ENCODE measurements around the gene PHF20. TPM values are rescaled to one million over a fixed set of nuclear protein-coding genes. Genes with fewer than 3 reads are reported as not detected.
"Not testable (repeated sequence)": the region's sequence is repeated elsewhere in the genome, so short reads cannot be mapped to it uniquely, and the experiment has no call there.

PHF20 gene
- total RNA-seq, result 53.0 and 57.1 TPM in 2 replicates
- long read RNA-seq, partial matches to known transcripts, result 112 of 133 reads
- long read RNA-seq, other reads (novel, unspliced or antisense), result 19 of 133 reads

DNA sequence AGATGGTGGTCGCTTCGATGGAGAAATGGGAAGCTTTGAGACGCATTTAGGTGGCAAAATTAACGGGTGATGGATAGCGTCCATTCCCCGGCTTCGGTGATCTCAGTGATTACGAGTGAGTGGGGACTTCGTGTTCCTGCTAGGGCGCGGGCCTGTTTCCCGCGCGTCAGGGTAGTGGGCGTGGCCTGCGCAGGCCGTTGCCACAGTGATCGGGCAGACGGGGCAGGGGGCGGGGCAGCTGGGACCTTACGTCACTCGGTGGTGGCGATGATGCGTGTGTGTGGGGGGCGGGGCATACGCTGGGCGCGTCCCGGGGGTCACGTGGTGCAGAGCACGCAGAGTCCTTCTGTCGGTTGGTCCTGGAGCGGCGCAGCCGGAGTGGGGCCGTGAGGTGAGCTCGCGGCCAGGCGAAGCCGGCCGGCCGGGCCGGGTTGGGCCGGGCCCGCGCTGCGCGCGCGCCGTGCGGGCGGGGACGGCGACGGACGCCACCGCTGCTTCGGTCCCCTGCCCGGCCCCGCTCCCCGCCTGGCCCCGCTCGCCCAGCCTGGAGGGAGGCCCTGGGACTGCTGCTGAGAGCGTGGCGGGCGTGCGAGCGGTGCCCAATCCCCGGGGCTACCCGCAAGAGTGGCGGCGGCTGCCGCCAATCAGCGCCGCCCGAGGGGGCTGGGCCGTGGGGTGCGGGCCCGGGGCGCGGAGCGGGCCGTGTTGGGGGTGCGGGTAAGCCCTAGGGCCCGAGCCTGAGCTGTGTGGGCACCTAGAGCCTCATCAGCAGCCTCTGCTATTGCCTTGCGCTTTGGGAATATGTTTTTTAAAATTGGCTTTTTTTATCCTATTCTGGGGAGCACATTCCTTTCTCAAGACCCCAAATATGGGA, at the start of gene PHF20:
TSS of gene PHF20 (plus strand) at position 327 of the 874 bp plus-strand sequence. CDS start 29,508 bp downstream, outside the sequence.
- Mint-ChIP-seq H3K27ac (ENCODE audit: unreplicated experiment) (peak within 1 kb of the TSS; percentile 85), H3K4me1 (peaks cover 53% of the 10 kb centered on the region), H3K27me3 (ENCODE audit: low read depth) (no peaks in the 10 kb centered on the region), H3K4me3 (peak within 1 kb of the TSS; percentile 89), H3K36me3 (ENCODE audit: low read depth) (peaks cover 9% of the 10 kb centered on the region), H3K9me3 (peaks cover 8% of the 10 kb centered on the region)
- TF ChIP-seq, protein P1, sequence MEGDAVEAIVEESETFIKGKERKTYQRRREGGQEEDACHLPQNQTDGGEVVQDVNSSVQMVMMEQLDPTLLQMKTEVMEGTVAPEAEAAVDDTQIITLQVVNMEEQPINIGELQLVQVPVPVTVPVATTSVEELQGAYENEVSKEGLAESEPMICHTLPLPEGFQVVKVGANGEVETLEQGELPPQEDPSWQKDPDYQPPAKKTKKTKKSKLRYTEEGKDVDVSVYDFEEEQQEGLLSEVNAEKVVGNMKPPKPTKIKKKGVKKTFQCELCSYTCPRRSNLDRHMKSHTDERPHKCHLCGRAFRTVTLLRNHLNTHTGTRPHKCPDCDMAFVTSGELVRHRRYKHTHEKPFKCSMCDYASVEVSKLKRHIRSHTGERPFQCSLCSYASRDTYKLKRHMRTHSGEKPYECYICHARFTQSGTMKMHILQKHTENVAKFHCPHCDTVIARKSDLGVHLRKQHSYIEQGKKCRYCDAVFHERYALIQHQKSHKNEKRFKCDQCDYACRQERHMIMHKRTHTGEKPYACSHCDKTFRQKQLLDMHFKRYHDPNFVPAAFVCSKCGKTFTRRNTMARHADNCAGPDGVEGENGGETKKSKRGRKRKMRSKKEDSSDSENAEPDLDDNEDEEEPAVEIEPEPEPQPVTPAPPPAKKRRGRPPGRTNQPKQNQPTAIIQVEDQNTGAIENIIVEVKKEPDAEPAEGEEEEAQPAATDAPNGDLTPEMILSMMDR (conservative IDR thresholded peaks at IDR 0.05), result no peak
- peak; percentile 99 for DNase-seq (ENCODE audit: low read depth, low spot score)

DNA sequence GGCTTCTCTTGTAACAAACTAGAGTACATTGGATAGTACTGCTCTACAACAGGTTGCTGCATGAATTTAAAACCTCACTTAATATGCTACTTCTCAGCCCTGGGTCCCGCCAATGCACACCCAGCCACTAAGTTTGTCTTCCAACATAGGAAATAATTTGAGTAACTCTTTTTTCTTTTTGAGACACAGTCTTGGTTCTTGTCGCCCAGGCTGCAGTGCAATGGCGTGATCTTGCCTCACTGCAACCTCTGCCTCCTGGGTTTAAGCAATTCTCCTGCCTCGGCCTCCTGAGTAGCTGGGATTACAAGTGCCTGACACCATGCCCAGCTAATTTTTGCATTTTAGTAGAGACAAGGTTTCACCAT, 48.6 kb upstream of the PHF20 start:
- not testable (repeated sequence) for DNase-seq (ENCODE audit: low read depth, low spot score); H3K4me1 Mint-ChIP-seq; H3K9me3 Mint-ChIP-seq; H3K4me3 Mint-ChIP-seq; H3K27me3 Mint-ChIP-seq (ENCODE audit: low read depth); H3K27ac Mint-ChIP-seq (ENCODE audit: unreplicated experiment)
- H3K36me3 Mint-ChIP-seq (ENCODE audit: low read depth), result peaks cover 28% of the 10 kb centered on the region

DNA sequence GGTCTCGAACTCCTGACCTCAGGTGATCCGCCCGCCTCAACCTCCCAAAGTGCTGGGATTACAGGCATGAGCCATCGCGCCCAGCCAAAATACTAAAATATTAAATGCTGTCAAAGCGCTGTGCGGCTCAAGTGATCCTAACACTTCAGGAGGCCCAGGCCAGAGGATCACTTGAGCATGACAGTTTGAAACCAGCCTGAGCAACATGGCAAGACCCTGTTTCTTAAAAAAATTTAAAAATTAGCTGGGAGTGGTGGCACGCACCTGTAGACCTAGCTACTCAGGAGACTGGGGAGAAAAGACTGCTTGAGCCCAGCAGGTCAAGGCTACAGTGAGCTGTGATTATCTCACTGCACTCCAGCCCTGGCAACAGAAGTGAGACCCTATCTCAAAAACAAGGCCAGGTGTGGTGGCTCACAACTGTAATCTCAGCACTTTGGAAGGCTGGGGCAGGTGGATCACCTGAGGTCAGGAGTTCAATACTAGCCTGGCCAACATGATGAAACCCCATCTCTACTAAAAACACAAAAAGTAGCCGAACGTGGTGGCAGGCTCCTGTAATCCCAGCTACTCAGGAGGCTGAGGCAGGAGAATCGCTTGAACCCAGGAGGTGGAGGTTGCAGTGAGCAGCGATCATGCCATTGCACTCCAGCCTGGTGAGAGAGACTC, 48.0 kb upstream of the PHF20 start:
- not testable (repeated sequence) for H3K4me3 Mint-ChIP-seq; H3K27me3 Mint-ChIP-seq (ENCODE audit: low read depth); H3K9me3 Mint-ChIP-seq; DNase-seq (ENCODE audit: low read depth, low spot score); H3K4me1 Mint-ChIP-seq; H3K27ac Mint-ChIP-seq (ENCODE audit: unreplicated experiment)
- H3K36me3 Mint-ChIP-seq (ENCODE audit: low read depth), result peaks cover 28% of the 10 kb centered on the region

DNA sequence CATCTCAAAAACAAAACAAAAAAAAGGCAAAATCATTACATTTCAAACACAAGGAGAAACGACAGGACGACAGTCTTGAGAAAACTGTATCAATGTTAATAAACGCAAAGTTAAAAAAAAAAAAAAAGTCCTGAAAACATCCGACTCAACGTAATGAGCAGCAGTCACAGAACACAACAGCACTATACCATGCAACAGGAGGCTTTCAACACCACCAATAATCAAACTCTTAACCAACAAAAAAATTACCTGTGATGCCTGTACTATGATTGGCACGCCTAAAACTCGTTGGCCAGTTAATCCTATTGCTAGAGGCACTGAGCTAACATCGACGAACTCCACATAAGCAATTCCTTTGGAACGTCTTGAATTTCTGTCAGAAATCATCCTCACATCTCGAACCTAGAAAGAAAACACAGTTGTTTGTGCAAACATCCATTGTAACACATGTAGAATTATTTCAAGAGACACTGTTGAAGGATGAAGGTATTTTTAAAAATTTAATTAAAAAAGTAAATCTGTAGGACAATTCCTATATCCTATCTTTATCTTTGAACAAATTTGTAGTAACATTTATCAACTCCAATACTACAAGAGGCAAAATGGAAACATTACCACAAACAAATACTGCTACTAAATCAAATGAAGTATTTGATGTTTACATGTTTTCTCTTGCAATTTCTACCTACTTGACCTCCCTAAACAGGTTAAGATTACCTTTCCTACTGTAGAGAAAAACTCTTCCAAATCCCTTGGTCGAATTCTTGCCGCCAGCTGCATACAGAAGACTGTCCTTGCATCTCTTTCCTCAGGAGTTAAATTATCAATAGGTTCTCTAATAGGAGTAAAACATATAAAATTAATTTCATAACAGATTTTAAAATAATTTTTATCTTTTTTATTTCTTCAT, 47.2 kb upstream of the PHF20 start:
- no peaks in the 10 kb centered on the region for H3K27me3 Mint-ChIP-seq (ENCODE audit: low read depth)
- TF ChIP-seq, protein P1 (conservative IDR thresholded peaks at IDR 0.05), result no peak
- H3K4me1 Mint-ChIP-seq, result no peaks in the 10 kb centered on the region
- H3K36me3 Mint-ChIP-seq (ENCODE audit: low read depth), result peaks cover 29% of the 10 kb centered on the region
- H3K27ac Mint-ChIP-seq (ENCODE audit: unreplicated experiment), result no peak overlapping the region
- H3K9me3 Mint-ChIP-seq, result no peaks in the 10 kb centered on the region
- no peak for DNase-seq (ENCODE audit: low read depth, low spot score)
- no peak overlapping the region for H3K4me3 Mint-ChIP-seq

DNA sequence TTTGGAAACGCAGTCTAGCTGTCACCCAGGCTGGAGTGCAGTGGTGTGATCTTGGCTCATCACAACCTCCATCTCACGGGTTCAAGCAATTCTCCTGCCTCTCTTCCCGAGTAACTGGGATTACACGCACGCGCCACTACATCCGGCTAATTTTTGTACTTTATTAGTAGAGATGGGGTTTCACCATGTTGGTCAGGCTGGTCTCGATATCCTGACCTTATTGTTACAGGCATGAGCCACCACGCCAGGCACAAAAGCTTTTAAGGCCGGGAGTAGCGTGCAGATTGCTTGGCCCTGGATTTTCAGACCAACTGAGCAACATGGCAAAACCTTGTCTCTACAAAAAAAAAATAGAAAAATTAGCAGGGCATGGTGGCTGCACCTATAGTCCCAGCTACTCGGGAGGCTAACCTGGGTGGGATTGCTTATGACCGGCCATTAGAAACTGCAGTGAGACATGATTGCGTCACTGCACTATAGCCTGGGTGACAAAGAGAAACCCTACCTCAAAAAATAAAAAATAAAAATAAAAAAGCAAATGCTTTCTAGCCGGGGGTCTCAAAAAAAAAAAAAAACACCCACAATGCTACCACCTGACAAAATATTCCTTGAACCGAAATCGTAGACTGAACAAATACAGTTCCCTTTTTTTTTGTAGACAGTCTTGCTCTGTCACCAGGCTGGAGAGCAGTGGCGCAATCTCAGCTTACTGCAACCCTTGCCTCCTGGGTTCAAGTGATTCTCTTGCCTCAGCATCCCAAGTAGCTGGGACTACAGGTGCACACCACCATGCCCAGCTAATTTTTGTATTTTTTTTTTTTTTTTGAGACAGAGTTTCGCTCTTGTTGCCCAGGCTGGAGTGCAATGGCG, 44.7 kb upstream of the PHF20 start:
- TF ChIP-seq, protein P1 (conservative IDR thresholded peaks at IDR 0.05), result no peak
- Mint-ChIP-seq H3K27ac (ENCODE audit: unreplicated experiment) (no peak overlapping the region), H3K4me1 (peaks cover 5% of the 10 kb centered on the region), H3K4me3 (no peak overlapping the region), H3K9me3 (no peaks in the 10 kb centered on the region), H3K27me3 (ENCODE audit: low read depth) (no peaks in the 10 kb centered on the region), H3K36me3 (ENCODE audit: low read depth) (peaks cover 21% of the 10 kb centered on the region)
- DNase-seq (ENCODE audit: low read depth, low spot score), result no peak
